Lung microvascular endothelial cell (primary cell): Measurements from ENCODE around the gene PERM1. TPM values are rescaled to one million over a fixed set of nuclear protein-coding genes. Genes with fewer than 3 reads are reported as not detected.
"Not testable (repeated sequence)": the region's sequence is repeated elsewhere in the genome, so short reads cannot be mapped to it uniquely, and the experiment has no call there.

Experiments used
- DNase-seq, 2 donors: peaks; one replicate each; pipeline versions ENCODE4 v3.0.0 to v3.0.0-alpha.2; 2010; ENCODE audit warnings: low read depth in 2 of 2
- total RNA-seq: library from RNA; depleted of rRNA; stranded (reverse); fragments of >200 nt; gene quantifications from 2 replicates; pipeline ENCODE4 v1.2.1, GENCODE V29; 2014

PERM1 gene
- total RNA-seq, 1 donor from 2014 or later, result not detected

DNA sequence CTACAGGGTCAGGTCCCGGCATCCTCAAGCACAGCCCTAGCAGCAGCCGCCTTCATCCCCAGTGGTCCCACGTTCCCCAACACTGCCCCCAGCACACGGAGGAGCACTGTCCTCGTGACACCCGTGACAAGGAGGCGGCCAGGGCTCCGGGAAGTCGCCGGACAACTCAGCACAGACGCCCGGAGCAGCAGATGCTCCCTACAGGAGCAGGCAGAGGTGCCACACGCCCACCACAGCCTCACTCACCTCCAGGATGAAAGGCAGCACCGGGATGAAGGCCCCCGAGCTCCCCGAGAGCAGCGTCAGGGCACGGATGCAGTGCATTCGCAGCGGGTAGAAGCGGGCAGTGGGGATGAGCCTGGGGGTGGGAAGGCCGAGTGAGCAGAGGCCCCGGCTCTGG is 31.0 kb downstream of the PERM1 start:
- no peak for DNase-seq

DNA sequence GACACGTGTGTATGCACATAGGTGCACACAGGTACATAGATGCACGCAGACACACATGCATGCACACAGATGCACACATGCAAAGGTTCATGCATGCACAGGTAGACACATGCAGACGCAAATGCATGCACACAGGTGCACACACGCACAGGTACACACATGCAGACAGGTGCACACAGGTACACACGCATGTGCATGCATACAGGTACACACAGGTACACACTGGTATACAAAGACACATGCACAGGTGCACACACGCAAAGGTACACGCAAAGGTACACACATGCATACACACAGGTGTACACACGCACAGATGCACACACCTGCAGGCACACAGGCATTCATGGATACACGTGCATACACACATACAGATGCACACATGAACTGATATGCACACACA is 31.6 kb downstream of the PERM1 start:
- no peak for DNase-seq

DNA sequence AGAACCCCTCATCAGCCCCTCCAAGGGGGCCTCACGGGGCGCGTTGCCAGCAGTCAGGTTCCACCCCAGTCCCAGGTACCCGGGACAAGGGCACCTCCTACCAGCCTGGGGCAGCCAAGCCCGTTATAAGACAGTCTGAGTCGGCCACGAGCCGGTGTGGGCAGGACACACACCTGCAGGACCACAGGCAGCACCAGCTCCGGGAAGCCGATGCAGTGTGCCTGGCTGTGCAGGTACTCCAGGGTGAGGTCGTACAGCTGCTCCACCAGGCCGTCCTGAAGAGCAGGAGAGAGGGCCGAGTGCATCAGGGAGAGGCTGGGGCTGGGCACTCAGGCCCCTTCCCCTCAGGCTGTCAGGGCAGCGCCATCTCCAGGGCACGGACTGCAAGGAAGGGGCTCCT is 33.9 kb downstream of the PERM1 start:
- no peak for DNase-seq

DNA sequence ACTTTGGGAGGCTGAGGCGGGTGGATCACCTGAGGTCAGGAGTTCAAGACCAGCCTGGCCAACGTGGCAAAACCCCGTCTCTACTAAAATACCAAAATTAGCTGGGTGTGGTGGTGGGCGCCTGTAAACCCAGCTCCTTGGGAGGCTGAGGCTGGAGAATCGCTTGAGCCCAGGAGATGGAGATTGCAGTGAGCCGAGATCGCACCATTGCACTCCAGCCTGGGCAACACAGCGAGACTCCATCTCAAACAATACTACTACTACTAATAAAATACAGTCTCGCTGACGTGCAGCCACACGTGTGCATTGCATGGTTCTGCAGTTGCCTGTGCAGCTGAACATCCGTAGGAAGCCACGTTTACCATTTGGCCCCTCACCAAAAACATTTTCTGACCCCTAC is 35.1 kb downstream of the PERM1 start:
- DNase-seq, result not testable (repeated sequence)

DNA sequence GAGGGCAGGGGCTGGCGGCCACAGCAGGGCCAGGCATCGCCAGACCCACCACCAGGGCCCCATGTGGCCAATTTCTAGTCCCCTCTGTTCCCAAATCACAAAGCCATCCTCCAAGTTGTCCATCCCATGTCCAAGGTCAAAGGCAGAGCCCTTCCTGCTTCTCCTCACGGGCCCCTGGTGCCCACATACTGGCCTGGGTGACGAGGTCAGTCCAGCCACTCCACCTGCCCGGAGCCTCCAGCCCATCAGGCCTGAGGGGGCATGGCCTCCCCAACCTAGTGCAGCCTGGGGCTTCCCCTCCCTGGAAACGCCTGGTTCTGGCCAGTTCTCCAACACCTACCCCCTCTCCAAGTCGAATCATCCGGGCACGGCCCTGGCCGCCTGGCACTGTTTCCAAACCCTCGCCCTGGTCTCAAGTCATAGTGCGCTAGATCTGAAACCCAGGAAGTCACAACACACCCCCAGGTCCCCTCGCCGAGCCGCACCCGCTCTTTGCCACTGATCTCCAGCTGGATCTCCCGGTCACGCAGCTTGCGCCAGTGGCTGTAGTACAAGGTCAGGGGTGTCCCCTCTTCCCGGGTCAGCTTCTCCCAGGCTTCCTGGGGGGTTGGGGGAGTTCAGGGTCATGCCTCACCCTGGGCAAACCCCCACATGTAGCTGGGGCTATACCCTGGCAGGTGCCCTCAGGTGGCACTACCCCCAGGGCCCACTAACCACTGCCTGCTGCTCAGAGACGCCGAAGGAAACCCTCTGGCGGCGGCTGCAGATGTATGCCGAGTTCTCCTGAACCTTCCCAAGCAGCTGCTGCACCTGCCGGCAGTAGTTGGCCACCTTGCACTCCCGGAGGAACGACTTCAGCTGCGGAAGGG is 36.0 kb downstream of the PERM1 start:
- DNase-seq, result no peak

DNA sequence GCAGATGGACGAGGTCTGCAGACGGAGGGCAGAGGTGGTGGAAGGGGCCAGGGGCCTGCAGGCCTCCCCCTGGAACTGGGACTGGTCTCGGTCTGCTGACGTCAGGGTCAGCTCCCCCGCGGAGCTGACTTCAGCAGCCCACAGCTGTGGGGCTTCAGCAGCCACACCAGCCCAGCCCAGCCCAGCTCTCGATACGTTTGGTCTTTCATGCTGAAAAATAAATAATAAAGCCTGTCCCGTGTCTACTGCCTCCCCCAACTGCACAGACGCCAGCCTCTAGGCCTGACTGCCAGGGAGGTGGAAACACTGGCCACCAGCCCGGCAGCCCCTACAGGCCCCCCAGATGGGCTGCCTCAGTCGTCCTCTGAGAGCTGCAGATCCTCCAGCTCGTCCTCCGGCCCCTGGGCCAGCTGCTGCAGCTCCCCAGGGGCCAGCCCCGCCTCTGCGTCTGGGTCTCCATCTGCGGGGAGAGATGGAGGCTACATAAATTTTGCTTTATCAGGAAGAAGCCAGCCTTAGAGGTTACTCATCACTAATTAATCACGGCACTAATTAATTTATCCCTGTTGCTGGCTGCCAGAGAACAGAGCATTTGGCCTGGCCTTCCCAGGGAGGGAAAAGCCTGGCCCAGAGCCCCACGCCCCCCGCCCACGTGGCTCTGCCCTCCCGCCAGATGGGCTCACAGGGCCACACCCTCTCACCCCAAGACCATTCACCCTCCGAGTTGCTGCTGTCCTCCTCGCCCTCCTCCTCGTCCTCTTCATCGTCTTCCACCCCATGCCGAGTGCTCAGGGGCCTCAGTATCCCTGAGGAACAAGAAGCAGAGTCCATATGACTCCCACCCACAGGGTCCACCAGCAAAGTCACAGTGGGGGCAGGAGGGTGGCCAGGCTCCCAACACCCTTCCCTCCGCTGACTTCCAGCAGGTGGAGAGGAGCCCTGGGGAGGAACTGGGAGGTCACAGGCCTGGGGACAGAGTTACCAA is 37.3 kb downstream of the PERM1 start:
- no peak for DNase-seq

DNA sequence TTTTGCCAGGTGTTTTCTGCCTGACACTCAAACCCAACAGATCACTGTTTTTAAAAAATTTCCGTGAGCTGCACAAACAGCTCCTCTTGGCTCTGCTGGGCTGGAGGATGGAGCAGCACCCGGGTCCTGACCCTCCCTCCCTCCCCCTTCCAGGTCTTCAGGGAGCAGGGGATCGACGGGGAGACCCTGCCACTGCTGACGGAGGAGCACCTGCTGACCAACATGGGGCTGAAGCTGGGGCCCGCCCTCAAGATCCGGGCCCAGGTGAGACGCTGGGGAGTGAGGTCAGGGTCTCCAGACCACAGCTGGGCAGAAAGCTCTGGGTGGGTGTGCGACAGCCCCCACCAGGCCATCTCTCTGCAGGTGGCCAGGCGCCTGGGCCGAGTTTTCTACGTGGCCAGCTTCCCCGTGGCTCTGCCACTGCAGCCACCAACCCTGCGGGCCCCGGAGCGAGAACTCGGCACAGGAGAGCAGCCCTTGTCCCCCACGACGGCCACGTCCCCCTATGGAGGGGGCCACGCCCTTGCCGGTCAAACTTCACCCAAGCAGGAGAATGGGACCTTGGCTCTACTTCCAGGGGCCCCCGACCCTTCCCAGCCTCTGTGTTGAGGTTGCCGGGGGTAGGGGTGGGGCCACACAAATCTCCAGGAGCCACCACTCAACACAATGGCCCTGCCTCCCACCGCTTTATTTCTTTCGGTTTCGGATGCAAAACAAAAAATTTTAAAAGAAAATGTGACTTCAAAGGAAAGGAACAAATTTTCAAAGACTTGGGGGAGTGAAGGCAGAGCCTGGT is 38.1 kb downstream of the PERM1 start:
- DNase-seq, result no peak

DNA sequence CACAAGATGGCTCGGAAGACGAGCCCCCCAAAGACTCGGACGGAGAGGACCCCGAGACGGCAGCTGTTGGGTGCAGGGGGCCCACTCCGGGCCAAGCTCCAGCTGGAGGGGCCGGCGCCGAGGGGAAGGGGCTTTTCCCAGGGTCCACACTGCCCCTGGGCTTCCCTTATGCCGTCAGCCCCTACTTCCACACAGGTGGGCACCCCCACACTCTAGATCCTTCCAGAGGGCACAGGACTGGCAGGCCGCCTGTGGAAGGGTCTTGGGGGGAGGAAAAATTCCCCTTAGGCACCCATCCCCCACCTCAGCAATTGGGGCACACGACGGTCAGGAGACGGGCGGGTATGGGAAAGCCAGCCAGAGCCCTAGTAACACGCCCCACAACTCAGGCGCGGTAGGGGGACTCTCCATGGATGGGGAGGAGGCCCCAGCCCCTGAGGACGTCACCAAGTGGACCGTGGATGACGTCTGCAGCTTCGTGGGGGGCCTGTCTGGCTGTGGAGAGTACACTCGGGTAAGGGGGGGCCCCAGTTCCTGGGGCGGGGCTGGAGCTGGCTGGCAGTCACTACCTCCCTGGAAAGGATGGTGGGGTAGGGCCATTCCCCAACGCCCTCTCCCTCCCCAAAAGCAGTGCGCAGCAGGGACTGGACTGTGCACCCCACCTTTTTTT is 38.9 kb downstream of the PERM1 start:
- DNase-seq, result no peak

DNA sequence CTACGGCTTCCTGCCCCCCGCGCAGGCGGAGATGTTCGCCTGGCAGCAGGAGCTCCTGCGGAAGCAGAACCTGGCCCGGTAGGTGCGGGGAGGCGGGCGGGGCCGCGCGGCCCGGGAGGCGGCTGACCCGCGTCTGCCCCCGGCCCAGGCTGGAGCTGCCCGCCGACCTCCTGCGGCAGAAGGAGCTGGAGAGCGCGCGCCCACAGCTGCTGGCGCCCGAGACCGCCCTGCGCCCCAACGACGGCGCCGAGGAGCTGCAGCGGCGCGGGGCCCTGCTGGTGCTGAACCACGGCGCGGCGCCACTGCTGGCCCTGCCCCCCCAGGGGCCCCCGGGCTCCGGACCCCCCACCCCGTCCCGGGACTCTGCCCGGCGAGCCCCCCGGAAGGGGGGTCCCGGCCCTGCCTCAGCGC is 39.5 kb downstream of the PERM1 start:
- no peak for DNase-seq

DNA sequence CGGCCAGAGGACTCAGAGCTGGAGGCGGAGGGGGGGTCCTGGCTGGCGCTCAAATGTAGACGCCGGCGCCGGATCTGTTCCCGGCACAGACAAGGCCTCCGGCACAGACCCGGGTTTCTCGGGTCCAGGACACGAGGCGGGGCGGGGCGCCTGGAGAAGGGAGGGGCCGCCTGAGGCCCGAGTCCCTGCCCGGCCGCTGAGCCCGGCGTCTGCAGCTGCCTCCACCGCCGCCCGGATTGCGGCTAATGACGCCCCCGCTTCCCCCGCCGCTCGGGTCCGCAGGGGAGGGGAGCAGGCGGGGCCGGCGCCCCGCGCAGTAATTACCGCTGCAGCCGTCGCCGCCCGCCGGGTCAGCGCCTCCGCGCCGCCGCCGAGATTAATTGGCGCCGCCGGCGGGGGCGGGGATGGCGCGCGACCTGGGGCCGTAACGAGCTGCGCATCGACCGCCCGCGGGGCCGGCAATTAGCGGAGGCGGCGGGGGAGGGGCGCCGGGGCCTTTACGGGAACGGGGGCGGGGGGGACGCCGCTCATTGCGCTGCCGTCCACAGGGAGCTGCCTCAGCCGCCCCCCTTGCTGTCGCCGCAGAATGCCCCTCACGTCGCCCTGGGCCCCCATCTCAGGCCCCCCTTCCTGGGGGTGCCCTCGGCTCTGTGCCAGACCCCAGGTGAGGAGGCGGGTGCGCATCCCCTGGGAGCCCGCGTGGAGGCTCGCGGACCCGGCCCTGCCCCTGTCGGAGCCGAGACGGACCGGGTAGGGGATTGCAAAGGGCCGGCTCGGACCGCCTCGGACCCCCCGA is 40.1 kb downstream of the PERM1 start:
- DNase-seq, result peak; percentile 12 to 17

DNA sequence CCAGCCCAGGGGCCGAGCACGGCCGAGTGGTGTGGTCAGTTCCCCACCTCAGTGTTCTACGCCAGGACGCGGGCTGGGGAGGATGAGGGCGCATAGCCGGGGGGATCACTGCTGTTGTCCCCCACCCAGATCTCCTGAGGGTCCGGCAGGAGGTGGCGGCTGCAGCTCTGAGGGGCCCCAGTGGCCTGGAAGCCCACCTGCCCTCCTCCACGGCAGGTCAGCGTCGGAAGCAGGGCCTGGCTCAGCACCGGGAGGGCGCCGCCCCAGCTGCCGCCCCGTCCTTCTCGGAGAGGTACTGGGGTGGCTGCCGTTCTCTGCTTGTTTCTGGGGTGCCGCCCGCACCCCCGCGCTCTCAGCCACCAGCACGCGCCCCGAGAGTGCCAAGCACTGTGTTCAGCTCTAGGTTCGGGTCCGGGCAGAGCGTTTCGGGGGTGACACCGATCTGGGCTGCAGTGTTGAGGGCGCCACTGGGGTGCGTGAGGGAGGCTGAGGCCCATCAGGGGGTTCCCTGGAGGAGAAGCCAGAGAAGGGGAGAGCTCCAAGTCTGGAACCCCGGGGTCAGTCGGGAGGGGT is 40.8 kb downstream of the PERM1 start:
- no peak for DNase-seq

DNA sequence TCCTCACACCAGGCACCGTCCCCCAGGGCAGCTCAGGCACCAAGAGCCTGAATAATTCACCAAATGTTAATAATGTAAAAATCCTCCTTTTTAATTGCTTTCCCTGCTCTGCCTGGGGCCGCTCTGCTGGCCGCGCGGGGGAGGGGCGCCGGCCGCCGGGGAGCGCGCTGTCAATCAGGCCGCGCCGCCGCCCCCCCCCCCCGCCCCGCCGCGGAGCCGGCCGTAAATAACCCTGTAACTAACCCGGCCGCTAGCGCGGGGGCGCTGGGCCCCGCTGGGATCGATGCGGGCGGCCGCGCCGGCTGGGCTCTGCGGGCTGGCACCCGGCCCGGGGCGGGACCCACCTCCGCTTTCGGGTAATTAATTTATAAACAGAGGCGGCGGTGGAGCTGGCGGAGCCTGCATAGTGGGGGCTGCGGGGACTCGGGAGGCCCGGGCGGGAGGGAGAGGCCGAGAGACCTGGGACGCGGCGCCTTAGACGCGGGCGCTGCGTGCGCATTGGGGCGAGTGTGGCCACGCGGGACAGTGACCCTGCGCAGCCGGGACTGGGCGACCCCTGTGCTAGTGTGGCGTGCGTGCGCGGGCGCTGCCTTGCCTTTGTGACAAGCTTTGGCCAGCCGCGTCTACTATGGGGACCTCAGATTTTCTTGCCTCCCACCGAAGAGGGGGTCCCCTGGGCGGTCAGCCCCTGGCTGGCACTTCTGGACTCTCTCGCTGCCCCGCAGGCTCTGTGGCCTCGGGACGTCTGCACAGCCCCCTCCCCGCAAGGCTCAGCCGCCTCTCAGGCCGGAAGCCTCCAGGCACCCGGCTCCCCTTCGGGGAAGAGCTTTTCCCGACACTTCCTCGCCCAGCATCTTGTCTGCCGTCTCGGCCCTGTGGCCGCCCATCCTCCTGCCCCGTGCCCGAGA is 41.5 kb downstream of the PERM1 start:
- peak; percentile 25 to 43 for DNase-seq

DNA sequence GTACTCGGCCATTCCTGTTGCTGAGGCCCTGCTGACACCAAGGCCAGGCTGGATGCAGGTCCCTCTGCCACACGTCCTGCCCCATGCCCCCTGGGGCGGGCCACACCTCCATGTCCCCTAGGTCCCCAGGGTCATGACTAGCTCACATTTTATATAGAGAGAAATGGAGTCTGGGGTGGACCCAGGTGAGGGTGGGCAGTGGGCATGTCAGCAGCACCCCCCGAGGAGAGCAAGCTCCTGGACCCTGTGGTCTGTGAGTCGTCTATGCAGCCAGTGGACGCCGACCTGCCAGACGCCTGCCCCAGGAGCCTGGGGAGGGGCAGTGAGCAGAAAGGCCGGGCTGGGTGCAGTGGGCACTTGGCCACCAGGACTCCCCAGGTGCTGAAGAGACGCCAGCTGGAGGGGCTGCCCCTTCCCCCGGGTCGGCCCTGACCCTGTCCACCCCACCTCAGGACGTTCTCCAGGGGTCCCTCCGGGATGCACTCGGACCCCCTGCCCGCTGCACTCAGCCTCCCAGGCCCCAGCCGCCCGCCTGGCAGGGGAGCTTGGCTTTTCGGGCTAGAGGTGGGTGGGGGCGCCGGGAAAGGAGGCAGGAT is 42.3 kb downstream of the PERM1 start:
- DNase-seq, result no peak

DNA sequence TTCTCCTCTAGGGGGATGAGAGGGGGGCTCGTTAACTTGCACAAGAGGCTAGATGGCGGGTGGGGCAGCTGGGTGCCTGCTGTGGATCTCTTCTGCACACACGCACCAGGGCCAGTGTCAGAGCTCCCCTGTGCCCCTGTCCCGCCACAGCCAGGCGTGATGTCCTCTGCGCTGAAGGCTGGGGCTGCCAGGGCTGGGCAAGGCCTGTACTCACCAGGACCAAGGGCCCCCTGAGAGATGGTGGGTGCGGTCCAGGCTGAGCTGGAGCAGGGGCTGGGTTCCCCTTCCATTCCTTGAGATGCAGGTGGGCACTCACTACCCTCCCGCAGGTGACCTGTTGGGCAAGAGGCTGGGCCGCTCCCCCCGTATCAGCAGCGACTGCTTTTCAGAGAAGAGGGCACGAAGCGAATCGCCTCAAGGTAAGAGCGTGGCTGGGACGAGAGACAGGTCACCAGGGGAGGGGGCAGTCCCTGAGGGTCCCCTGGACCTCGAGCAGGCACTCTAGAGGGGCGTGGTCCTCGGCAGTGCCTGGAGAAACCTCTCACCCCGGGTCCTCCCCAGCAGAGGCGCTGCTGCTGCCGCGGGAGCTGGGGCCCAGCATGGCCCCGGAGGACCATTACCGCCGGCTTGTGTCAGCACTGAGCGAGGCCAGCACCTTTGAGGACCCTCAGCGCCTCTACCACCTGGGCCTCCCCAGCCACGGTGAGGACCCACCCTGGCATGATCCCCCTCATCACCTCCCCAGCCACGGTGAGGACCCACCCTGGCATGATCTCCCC is 43.0 kb downstream of the PERM1 start:
- DNase-seq, result no peak

DNA sequence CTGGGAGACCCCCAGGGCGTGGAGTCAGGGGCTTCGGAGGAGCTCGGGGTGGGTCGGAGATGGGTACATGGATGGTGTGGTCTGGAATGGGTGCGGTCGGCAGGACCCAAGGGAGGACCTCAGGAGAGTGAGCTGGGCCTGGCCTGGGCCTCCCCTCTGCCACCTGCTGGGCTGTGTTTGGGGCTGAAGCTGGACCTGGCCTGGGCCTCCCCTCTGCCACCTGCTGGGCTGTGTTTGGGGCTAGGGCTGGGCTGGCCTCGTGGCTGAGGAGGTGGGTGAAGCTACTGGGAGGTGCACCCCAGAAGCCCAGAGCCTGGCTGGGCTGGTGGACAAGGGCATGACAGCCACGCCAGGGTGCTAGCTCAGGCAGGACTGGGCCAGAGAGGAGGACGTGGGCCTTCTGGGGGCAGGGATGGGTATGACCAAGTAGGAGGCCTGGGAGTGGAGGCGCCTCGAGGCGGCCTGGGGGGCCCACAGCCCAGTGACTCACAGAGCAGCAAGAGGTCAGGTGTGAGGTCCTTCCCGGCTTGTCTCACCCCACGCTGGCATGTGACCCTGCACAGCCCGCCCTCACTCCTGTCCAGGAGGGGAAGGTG is 43.7 kb downstream of the PERM1 start:
- DNase-seq, result peak; percentile 30 to 58

DNA sequence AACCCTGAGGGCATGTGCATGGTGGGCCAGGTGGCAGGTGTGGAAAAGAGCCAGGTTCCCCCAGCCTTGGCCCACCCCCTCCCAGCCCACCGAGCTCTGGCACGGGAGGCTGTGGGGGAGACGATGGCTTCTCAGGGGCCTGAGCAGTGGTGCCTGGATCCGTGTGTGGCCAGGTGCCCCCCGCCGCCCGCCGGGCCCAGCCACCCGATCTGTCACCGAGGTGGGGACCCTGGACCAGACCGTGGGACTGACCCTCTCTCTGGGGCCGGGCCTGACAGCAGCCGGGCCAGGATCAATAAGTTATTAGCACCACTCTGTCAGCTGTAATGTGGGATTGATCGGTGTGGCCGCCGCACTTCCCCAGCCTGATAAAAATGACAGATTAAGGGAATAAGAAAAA is 44.4 kb downstream of the PERM1 start:
- no peak for DNase-seq
